COR-L47 (cell line): ENCODE data around the gene TRPM3.

Experiments used
- DNase-seq: peaks from one replicate; lab custom pipeline; 2025; lab: John Stamatoyannopoulos, UW

The TRPM3 gene

GRCh38 chr9:70577671-70578070, 543.8 kb downstream of the TRPM3 start:
- DNase-seq = no peak

GRCh38 chr9:70576116-70576515, 545.3 kb downstream of the TRPM3 start:
- DNase-seq = no peak

DNA sequence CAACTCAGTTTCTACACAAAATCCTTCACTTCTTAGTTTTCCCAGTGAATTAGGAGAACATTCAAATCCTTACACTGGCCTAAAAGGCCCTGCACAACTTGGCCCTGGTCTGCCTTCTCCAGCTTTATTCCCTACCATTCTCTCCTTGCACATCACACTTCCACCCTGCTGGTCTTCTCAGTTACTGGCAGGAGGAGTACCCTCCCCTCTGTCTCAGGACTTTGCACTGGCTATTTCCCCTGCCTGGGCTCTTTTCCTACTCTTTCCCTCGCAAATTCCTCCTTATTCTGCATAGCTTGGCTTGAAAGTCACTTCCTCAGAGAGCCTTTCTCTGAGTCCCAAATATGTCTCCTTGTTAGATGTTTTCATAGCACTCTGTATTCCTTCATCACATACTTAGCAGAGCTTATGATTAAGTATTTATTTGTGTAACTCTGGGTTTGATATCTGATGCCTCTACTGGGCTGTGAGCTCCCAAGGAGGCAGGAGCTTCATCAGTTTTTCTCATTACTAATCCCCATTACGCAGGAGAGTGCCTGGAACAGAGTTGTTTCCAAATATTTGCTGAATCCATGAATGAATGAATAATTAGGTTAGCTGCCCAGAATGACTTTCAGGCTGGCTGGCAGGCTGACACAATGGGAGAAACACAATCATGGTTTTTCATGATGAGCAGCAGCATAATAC, 547.1 kb downstream of the TRPM3 start:
- DNase-seq = no peak

DNA sequence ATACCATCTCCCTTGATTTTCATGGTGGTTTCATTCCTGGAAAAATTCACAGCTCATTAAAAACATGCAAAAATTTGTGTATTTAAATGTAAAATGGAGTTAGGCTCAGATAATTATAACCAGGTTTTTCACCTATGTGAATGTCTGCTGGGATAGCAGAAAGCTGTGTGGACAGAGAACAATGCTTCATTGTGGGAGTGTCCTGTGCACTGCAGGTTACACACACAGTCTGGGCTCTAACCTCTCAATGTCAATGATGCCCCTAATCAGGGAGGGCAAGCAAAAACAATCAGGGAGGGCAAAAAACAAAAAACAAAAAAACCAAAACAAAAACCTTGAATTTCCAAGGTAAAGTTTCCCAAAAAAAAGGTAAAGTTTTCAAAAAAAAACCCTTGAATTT, 548.1 kb downstream of the TRPM3 start:
- DNase-seq = no peak

- DNase-seq = no peak
Observed at GRCh38 chr9:70571258-70571657, 550.2 kb downstream of the TRPM3 start.

- no peak for DNase-seq
Observed at GRCh38 chr9:70569791-70570190, 551.6 kb downstream of the TRPM3 start.

DNA sequence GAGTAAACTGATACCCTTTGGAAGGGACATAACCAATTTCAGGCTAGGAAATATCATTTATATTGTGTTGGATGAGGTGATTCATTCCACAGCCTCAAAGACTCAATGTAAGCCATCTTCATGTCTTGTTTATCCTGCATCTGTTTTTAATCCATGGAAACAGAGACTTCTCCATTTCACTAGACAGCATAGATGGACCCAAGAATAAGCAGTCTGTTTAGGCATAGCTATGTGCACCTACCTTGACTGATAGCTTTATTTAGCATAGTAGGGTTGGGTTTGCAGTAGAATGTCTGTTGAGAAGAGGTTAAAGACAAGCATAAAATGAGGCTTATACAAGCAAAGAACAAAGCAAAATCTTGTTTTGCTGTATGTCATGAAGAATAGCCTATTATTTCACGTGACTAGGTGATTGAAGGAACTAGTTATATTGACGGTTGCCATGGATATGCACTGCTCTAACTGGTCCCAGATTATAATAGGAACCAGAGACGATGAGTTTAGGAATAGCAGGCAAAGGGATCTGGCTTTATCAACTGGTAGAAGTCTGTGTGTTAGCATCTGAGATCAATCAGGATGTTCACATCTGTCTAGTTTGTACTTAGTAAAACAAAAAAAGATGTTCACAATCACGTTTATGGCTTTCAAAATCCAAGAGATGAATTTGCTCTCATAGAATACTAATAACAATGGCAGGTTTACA, 552.2 kb downstream of the TRPM3 start:
- DNase-seq = no peak

- no peak for DNase-seq
Observed at GRCh38 chr9:70567511-70567910, 553.9 kb downstream of the TRPM3 start.

DNA sequence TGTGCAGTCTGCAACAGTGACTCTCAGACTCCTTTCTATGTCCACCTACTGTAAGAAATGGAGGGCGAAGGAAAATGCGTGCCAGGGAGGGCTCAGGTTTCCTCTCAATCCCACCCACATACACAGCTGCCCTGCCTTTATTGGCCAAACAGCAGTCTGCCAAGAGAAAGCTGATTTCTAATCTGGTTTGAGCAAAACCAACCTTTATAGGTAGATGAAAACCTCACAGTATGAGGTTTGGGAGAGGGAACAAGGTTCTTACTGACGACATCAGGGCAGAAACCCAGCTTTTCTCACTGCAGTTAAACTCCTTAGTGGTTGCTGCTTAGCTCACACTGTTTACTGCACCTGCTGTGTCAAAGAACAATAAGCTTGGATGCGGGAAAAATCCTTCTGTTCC, 554.7 kb downstream of the TRPM3 start:
- DNase-seq = no peak

GRCh38 chr9:70566066-70566465, 555.4 kb downstream of the TRPM3 start:
- no peak for DNase-seq

GRCh38 chr9:70564468-70565335, 556.7 kb downstream of the TRPM3 start:
- DNase-seq = no peak

- no peak for DNase-seq
Observed at GRCh38 chr9:70563431-70564204, 557.8 kb downstream of the TRPM3 start.

DNA sequence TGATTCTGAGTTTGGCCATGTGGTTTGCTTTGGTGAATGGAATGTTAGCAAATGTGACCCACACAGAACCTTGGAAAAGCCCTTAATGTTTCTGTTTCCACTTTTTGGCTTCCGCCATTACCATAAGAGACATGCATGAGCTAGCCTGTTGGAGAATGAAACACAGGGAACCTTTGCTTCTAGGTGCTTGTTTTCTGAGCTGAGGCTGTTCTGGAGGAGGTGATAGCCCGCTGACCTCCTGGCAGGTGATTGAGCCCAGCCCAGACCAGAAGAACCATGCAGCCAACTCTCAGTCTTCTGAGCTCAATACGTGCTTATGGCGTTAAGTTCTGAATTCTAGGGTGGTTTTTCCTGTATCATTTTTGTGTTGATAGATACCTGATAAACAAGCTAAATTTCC, 558.4 kb downstream of the TRPM3 start:
- DNase-seq = no peak

GRCh38 chr9:70561786-70562395, 559.5 kb downstream of the TRPM3 start:
- DNase-seq = no peak

DNA sequence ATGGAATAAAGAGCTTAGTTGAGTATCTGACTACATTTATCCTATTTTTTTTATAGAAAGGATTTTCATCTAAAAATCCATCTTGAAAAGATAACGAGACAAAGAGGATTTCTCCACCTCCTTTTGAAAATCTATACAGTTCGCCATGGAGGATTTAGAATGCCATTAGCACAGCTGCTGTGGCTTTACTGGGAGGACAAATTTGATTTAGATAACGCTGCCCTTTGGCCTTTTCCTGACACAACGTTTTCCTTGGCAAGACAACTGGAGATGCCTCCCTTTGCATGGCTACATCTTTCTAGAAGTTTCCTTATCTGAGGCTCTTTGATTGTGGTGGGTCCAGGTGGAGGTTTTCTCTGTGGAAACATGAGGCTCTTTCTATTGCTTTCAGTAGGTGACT, 560.3 kb downstream of the TRPM3 start:
- no peak for DNase-seq

DNA sequence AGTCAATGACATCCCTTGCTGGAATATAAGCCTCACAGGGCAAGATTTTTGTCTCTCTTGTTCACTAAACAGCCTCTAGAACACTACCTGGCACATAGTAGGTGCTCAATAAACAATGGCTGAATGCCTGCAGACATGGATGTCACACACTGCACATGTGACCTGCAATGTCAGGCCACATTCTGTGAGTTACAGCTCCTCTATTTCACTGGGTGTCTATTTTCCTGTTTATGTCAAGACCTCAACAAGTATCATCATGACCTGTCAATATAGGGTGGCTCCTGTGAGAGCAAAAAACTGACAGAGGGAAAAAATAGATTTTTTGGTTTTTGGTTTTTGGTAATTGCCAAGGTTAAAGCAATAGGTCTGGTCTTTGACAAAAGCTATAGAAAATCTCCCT, 562.3 kb downstream of the TRPM3 start:
- DNase-seq = no peak

GRCh38 chr9:70557661-70558369, 563.6 kb downstream of the TRPM3 start:
- no peak for DNase-seq

GRCh38 chr9:70556771-70557170, 564.6 kb downstream of the TRPM3 start:
- DNase-seq = no peak

GRCh38 chr9:70554881-70555280, 566.5 kb downstream of the TRPM3 start:
- DNase-seq = no peak

DNA sequence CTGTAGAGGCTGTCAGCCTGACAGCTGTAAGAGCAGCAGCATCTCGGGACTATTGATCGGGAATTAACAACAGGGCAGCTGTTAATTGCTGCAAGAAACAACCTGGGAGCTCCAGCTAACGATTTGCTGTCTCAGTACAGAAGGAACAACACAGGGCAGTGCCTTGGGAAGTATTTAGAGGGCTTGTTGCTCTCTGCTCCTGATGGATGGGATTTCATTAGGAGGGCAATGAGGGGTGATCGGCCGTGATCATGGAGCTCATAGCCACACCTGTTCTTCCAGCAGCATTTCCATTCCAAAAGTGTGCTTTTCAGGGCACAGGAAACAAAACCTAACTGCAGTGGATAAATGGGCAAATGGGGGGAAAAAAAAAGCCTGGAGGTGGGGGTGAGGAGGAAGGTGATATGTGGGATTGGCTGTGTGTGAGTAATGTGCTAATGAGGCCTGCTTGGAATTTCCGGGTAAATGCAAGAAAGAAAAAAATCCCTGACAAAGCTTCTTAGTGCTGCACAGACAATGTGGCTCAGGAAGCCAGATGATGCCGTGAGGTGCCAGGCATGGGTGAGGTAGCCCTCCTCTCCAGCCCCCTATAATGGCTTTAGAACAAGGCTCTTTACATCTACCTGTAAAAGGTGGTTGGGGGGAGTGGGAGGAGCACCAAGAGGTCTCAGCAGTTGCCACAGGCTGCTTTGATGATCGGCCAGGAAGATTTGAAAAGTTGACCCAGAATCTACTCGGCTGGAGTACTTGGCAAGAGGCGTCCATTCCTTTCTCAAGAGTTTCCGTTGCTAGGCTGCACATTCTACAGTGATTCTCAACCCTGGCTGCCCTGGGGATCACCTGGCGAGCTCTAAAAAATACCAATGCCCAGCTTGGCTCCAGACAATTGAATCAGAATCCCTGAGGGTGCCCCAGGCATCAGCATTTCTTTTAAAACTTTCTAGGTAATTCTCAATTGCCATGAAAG, 567.4 kb downstream of the TRPM3 start:
- no peak for DNase-seq
